ENCODE results near the gene UBE2H. TPM values are rescaled to one million over a fixed set of nuclear protein-coding genes. Genes with fewer than 3 reads are reported as not detected.

The UBE2H gene
- total and polyA plus RNA-seq, 7 experiments from 2014 or later = 32.0 to 69.2 (median 49.1) TPM

DNA sequence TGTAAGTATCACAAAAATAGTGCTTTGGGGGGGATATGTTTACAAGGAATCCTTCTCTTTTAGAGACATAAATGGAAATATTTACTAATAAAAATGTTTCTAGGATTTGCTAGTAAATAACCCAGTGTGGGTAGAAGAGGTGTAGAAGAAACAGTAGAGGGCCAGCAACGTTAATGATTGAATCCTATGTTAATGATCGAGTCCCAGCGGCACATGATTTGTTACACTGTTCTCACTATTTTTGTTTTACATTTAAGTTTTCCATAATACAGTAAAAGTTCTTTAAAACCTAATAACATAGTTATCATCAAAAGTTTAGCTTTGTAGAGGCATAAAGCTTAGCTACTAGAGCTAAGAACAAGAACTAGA lies 66.0 kb downstream of the UBE2H start:
- Histone ChIP-seq H3K9me3 (ENCODE audit: control insufficient read depth in 2 of 3, low read length in 3 of 3) (no peaks in the 10 kb centered on the region), H3K4me3 (ENCODE audit: low read length) (no peak overlapping the region), H3K36me3 (ENCODE audit: control insufficient read depth in 2 of 3, insufficient read depth in 3 of 3, low read length in 3 of 3) (peaks cover 0 to 19% (median 0%) of the 10 kb centered on the region in 3 experiments), H3K4me1 (ENCODE audit: control insufficient read depth in 2 of 2, insufficient read depth in 2 of 2, low read length in 2 of 2) (no peaks in the 10 kb centered on the region), H3K27me3 (ENCODE audit: control insufficient read depth in 2 of 2, insufficient read depth in 2 of 2, low read length in 2 of 2) (no peaks in the 10 kb centered on the region), H3K27ac (ENCODE audit: low read depth, low read length) (no peak overlapping the region)
- CTCF ChIA-PET = no interaction called here
- Mint-ChIP-seq H3K36me3 (peaks cover 0 to 27% (median 4%) of the 10 kb centered on the region in 5 donors), H3K27me3 (no peaks in the 10 kb centered on the region), H3K4me1 (peaks cover 0 to 41% (median 27%) of the 10 kb centered on the region in 7 donors), H3K27ac (no peak overlapping the region), H3K9me3 (no peaks in the 10 kb centered on the region), H3K4me3 (no peak overlapping the region)
- intact Hi-C loops (cut with micrococcal nuclease) = loop anchor here in 1 of 2 donors (5.0 kb wide), 2 partner anchors 35 to 45 kb away; no protein-coding TSS in a partner anchor
- POLR2A ChIA-PET = no interaction called here
- DNase-seq (no peak), ATAC-seq (no peak)

DNA sequence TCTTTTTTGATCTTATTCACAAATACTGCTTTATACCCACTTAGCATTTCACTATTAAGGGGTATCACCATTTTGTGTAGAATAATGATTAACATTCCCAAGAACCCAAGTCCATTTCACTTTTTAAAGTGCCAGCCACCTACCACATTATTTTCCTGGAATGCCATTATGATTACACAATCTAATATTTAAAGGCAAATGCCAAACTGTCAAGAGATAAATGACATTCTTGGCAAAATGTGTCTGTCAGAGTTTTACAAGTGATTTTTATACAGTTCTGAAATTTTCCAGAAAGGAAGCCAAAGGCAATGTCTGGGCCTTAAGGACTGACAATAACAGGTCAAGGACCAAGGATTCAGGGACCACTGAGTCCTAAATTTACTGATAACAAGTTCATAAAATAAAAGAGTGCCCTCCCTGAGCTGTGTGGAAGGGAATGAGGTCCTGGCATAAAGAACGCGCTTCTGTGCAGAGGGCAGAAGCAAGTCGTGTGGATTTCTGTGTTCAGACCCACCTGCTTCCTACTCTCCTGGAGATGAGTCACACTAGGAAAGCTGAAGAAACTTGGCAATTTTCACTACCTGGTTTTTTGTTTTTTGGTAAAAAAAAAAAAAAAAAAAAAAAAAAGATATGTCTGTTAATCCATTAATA lies 66.5 kb downstream of the UBE2H start:
- H3K9me3 Mint-ChIP-seq = no peaks in the 10 kb centered on the region
- Histone ChIP-seq H3K27ac (ENCODE audit: low read depth, low read length) (no peak overlapping the region), H3K27me3 (ENCODE audit: control insufficient read depth in 2 of 2, insufficient read depth in 2 of 2, low read length in 2 of 2) (no peaks in the 10 kb centered on the region), H3K4me1 (ENCODE audit: control insufficient read depth in 2 of 2, insufficient read depth in 2 of 2, low read length in 2 of 2) (no peaks in the 10 kb centered on the region), H3K36me3 (ENCODE audit: control insufficient read depth in 2 of 3, insufficient read depth in 3 of 3, low read length in 3 of 3) (peaks cover 0 to 19% (median 0%) of the 10 kb centered on the region in 3 experiments), H3K9me3 (ENCODE audit: control insufficient read depth in 2 of 3, low read length in 3 of 3) (no peaks in the 10 kb centered on the region), H3K4me3 (ENCODE audit: low read length) (no peak overlapping the region)
- H3K4me3 Mint-ChIP-seq = no peak overlapping the region
- H3K4me1 Mint-ChIP-seq = peaks cover 0 to 46% (median 31%) of the 10 kb centered on the region in 7 donors
- ChIA-PET POLR2A (no interaction called here), CTCF (no interaction called here)
- no peak for ATAC-seq
- H3K36me3 Mint-ChIP-seq = peaks cover 0 to 27% (median 4%) of the 10 kb centered on the region in 5 donors
- peak overlapping the region in 2 of 9 donors; percentile 49 to 65 for H3K27ac Mint-ChIP-seq
- H3K27me3 Mint-ChIP-seq = no peaks in the 10 kb centered on the region
- no peak for DNase-seq
- intact Hi-C loops (cut with micrococcal nuclease) = loop anchor here in 1 of 2 donors (5.0 kb wide), 2 partner anchors 34 to 46 kb away; no protein-coding TSS in a partner anchor

DNA sequence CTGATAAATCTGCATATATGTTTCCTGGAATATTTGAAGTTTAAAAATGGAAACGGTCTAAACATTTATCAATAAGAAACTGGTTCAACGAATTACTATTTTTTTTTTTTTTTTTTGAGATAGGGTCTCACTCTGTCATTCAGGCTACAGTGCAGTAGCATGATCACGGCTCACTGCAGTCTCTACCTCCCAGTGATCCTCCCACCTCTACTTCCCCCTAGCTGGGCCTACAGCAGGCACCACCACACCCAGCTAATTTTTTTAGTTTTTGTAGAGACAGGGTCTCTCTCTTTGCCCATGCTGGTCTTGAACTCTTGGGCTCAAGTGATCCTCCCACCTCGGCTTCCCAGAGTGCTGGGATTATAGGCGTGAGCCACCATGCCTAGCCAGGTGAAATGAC lies 68.3 kb downstream of the UBE2H start:
- intact Hi-C loops (cut with micrococcal nuclease) = no loop called here
- ATAC-seq (no peak), DNase-seq (no peak)
- ChIA-PET CTCF (no interaction called here), POLR2A (interaction anchor here (0.6 kb wide), 1 partner anchor 124 kb away, joined by 3 read pairs; no protein-coding TSS in a partner anchor)
- no peaks in the 10 kb centered on the region for H3K9me3 Mint-ChIP-seq
- Histone ChIP-seq H3K27me3 (ENCODE audit: control insufficient read depth in 2 of 2, insufficient read depth in 2 of 2, low read length in 2 of 2) (no peaks in the 10 kb centered on the region), H3K36me3 (ENCODE audit: control insufficient read depth in 2 of 3, insufficient read depth in 3 of 3, low read length in 3 of 3) (peaks cover 0 to 14% (median 0%) of the 10 kb centered on the region in 3 experiments), H3K4me1 (ENCODE audit: control insufficient read depth in 2 of 2, insufficient read depth in 2 of 2, low read length in 2 of 2) (peaks cover 0 to 6% of the 10 kb centered on the region in 2 donors), H3K27ac (ENCODE audit: low read depth, low read length) (no peak overlapping the region), H3K9me3 (ENCODE audit: control insufficient read depth in 2 of 3, low read length in 3 of 3) (no peaks in the 10 kb centered on the region), H3K4me3 (ENCODE audit: low read length) (no peak overlapping the region)
- peaks cover 3 to 33% (median 8%) of the 10 kb centered on the region in 5 donors for H3K36me3 Mint-ChIP-seq
- H3K27me3 Mint-ChIP-seq = no peaks in the 10 kb centered on the region
- H3K27ac Mint-ChIP-seq = no peak overlapping the region
- no peak overlapping the region for H3K4me3 Mint-ChIP-seq
- H3K4me1 Mint-ChIP-seq = peaks cover 9 to 60% (median 41%) of the 10 kb centered on the region in 7 donors

DNA sequence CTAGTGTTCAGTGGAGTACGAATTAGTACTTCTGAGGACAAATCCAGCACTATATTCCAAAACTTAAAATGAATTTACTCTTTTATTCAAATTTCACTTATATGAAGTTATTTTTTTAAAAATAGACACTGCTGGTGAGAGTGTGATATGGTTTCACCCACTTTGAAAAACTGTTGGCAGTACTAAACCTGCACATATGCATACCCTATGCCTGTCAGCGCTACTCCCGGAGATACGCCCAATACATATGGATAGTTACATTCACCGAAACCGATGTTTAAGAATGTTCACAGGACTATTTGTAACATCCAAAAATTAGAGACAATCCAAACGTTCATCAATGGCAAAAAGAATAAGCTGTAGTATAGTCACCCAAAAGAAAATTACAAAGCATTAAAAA lies 69.6 kb downstream of the UBE2H start:
- Histone ChIP-seq H3K4me1 (ENCODE audit: control insufficient read depth in 2 of 2, insufficient read depth in 2 of 2, low read length in 2 of 2) (peaks cover 0 to 6% of the 10 kb centered on the region in 2 donors), H3K9me3 (ENCODE audit: control insufficient read depth in 2 of 3, low read length in 3 of 3) (no peaks in the 10 kb centered on the region), H3K27me3 (ENCODE audit: control insufficient read depth in 2 of 2, insufficient read depth in 2 of 2, low read length in 2 of 2) (no peaks in the 10 kb centered on the region), H3K4me3 (ENCODE audit: low read length) (no peak overlapping the region), H3K36me3 (ENCODE audit: control insufficient read depth in 2 of 3, insufficient read depth in 3 of 3, low read length in 3 of 3) (peaks cover 0 to 15% (median 0%) of the 10 kb centered on the region in 3 experiments), H3K27ac (ENCODE audit: low read depth, low read length) (no peak overlapping the region)
- H3K36me3 Mint-ChIP-seq = peaks cover 4 to 36% (median 15%) of the 10 kb centered on the region in 5 donors
- intact Hi-C loops (cut with micrococcal nuclease) = no loop called here
- ATAC-seq (no peak), DNase-seq (no peak)
- H3K27me3 Mint-ChIP-seq = no peaks in the 10 kb centered on the region
- peaks cover 17 to 57% (median 38%) of the 10 kb centered on the region in 7 donors for H3K4me1 Mint-ChIP-seq
- CTCF ChIA-PET = no interaction called here
- peak overlapping the region in 1 of 9 donors; percentile 21 for H3K27ac Mint-ChIP-seq
- no peaks in the 10 kb centered on the region for H3K9me3 Mint-ChIP-seq
- POLR2A ChIA-PET = no interaction called here
- H3K4me3 Mint-ChIP-seq = no peak overlapping the region

DNA sequence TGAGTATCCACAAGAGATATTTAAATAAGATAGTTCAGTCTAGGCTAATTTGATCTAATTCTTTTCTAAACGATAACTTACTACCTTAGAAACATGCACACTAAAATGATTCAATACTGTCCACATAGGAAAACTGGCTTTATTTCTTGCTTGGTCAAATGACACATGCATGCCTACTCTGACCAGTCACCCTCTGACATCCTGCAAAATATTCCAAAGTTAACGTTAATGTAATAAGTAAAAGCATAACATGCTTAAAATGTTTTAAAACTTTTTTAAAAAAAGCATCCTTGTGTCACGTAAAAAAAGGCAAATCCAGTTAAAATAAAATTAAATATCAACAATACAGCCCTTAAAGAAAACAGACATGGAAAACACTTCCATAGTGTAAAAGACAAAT lies 70.2 kb downstream of the UBE2H start:
- Histone ChIP-seq H3K9me3 (ENCODE audit: control insufficient read depth in 2 of 3, low read length in 3 of 3) (no peaks in the 10 kb centered on the region), H3K27ac (ENCODE audit: low read depth, low read length) (no peak overlapping the region), H3K27me3 (ENCODE audit: control insufficient read depth in 2 of 2, insufficient read depth in 2 of 2, low read length in 2 of 2) (no peaks in the 10 kb centered on the region), H3K4me1 (ENCODE audit: control insufficient read depth in 2 of 2, insufficient read depth in 2 of 2, low read length in 2 of 2) (peaks cover 0 to 9% of the 10 kb centered on the region in 2 donors), H3K36me3 (ENCODE audit: control insufficient read depth in 2 of 3, insufficient read depth in 3 of 3, low read length in 3 of 3) (peaks cover 0 to 14% (median 0%) of the 10 kb centered on the region in 3 experiments), H3K4me3 (ENCODE audit: low read length) (no peak overlapping the region)
- ChIA-PET CTCF (no interaction called here), POLR2A (no interaction called here)
- H3K4me1 Mint-ChIP-seq = peaks cover 17 to 58% (median 32%) of the 10 kb centered on the region in 7 donors
- H3K9me3 Mint-ChIP-seq = no peaks in the 10 kb centered on the region
- DNase-seq (no peak), ATAC-seq (no peak)
- no peaks in the 10 kb centered on the region for H3K27me3 Mint-ChIP-seq
- no peak overlapping the region for H3K4me3 Mint-ChIP-seq
- intact Hi-C loops (cut with micrococcal nuclease) = no loop called here
- peaks cover 4 to 35% (median 20%) of the 10 kb centered on the region in 5 donors for H3K36me3 Mint-ChIP-seq
- H3K27ac Mint-ChIP-seq = peak overlapping the region in 2 of 9 donors; percentile 59 to 65

DNA sequence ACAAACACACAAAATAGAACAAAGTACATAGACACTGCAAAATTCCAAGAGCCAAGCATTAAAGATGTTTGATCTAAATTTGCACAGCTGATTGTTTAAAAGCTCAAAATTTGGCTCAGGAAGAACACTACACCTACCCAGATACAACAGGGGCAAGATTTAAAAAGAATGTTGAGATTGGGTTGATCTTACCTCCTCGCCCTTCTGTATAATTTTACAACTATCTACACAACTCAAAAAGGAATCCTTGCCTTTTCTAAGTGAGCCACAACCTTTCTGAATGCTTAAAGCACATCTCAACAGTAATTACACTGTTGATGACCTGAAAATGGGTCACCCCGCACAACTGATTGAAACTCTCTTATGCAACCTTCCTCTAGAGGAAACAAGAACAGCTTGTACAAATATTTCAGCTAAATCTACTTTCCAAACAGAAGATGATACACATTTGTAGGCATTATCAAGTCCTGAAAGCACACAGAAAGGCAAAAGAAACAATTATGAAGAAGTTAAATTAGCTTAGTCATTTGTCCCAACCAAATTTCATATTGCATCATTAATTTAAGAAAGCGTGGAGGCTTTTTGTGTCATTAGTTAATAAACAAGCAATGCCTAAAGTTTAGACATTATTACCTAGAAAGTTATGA lies 75.5 kb downstream of the UBE2H start:
- no peak overlapping the region for H3K4me3 ChIP-seq (ENCODE audit: low read length)
- no peaks in the 10 kb centered on the region for H3K9me3 Mint-ChIP-seq
- H3K27ac ChIP-seq (ENCODE audit: low read depth, low read length) = no peak overlapping the region
- H3K4me1 Mint-ChIP-seq = peaks cover 24 to 64% (median 50%) of the 10 kb centered on the region in 7 donors
- peaks cover 8 to 42% (median 36%) of the 10 kb centered on the region in 5 donors for H3K36me3 Mint-ChIP-seq
- no peak for DNase-seq
- no peak overlapping the region for H3K4me3 Mint-ChIP-seq
- H3K4me1 ChIP-seq (ENCODE audit: control insufficient read depth in 2 of 2, insufficient read depth in 2 of 2, low read length in 2 of 2) = peaks cover 0 to 14% of the 10 kb centered on the region in 2 donors
- no peaks in the 10 kb centered on the region for H3K9me3 ChIP-seq (ENCODE audit: control insufficient read depth in 2 of 3, low read length in 3 of 3)
- CTCF ChIA-PET = interaction anchor here (0.6 to 0.8 kb wide), 2 partner anchors 13 to 27 kb away, joined by 3 to 5 read pairs; no protein-coding TSS in a partner anchor
- no peaks in the 10 kb centered on the region for H3K27me3 ChIP-seq (ENCODE audit: control insufficient read depth in 2 of 2, insufficient read depth in 2 of 2, low read length in 2 of 2)
- peaks cover 0 to 8% (median 4%) of the 10 kb centered on the region in 3 experiments for H3K36me3 ChIP-seq (ENCODE audit: control insufficient read depth in 2 of 3, insufficient read depth in 3 of 3, low read length in 3 of 3)
- H3K27ac Mint-ChIP-seq = no peak overlapping the region
- intact Hi-C loops (cut with micrococcal nuclease) = no loop called here
- POLR2A ChIA-PET = interaction anchor here (0.7 kb wide), 1 partner anchor 25 kb away, joined by 3 read pairs; no protein-coding TSS in a partner anchor
- no peak for ATAC-seq
- no peaks in the 10 kb centered on the region for H3K27me3 Mint-ChIP-seq
